ENCODE data around the gene SPATS2. TPM values are rescaled to one million over a fixed set of nuclear protein-coding genes. Genes with fewer than 3 reads are reported as not detected.

The SPATS2 gene
- total RNA-seq, 6 experiments from 2014 or later = 33.4 to 64.4 (median 50.9) TPM

GRCh38 chr12:49471557-49471956 is 104.3 kb downstream of the SPATS2 start:
- Mint-ChIP-seq H3K4me1 (ENCODE audit: low read depth) (peaks cover 11% of the 10 kb centered on the region), H3K4me3 (no peak overlapping the region), H3K36me3 (ENCODE audit: low read depth) (peaks cover 8% of the 10 kb centered on the region; the same call in 1 of the 2 replicates), H3K27ac (no peak overlapping the region), H3K9me3 (no peaks in the 10 kb centered on the region), H3K27me3 (ENCODE audit: insufficient read depth) (no peaks in the 10 kb centered on the region)
- no peak for DNase-seq
- TF ChIP-seq CTCF (IDR thresholded peaks at IDR 0.05) = no peak

GRCh38 chr12:49476091-49476490 is 108.8 kb downstream of the SPATS2 start:
- Mint-ChIP-seq H3K4me3 (no peak overlapping the region), H3K36me3 (ENCODE audit: low read depth) (peaks cover 9% of the 10 kb centered on the region; the same call in 1 of the 2 replicates), H3K4me1 (ENCODE audit: low read depth) (peaks cover 2% of the 10 kb centered on the region), H3K27ac (no peak overlapping the region), H3K9me3 (no peaks in the 10 kb centered on the region), H3K27me3 (ENCODE audit: insufficient read depth) (no peaks in the 10 kb centered on the region)
- no peak for DNase-seq
- no peak for TF ChIP-seq CTCF (IDR thresholded peaks at IDR 0.05)

GRCh38 chr12:49478949-49479664 is 111.8 kb downstream of the SPATS2 start:
- Mint-ChIP-seq H3K27ac (no peak overlapping the region), H3K36me3 (ENCODE audit: low read depth) (peaks cover 9% of the 10 kb centered on the region; the same call in 1 of the 2 replicates), H3K4me1 (ENCODE audit: low read depth) (peaks cover 26% of the 10 kb centered on the region), H3K4me3 (no peak overlapping the region), H3K9me3 (no peaks in the 10 kb centered on the region), H3K27me3 (ENCODE audit: insufficient read depth) (no peaks in the 10 kb centered on the region)
- TF ChIP-seq CTCF (IDR thresholded peaks at IDR 0.05) = no peak
- DNase-seq = no peak

- peak; percentile 15 for DNase-seq
- TF ChIP-seq CTCF (IDR thresholded peaks at IDR 0.05) = no peak
- H3K4me3 Mint-ChIP-seq = no peak overlapping the region; the same call in 1 of the 2 replicates
- H3K27ac Mint-ChIP-seq = peak overlapping the region; percentile 31; the same call in 1 of the 2 replicates
- no peaks in the 10 kb centered on the region for H3K9me3 Mint-ChIP-seq
- H3K4me1 Mint-ChIP-seq (ENCODE audit: low read depth) = peaks cover 35% of the 10 kb centered on the region
- no peaks in the 10 kb centered on the region for H3K36me3 Mint-ChIP-seq (ENCODE audit: low read depth)
- no peaks in the 10 kb centered on the region for H3K27me3 Mint-ChIP-seq (ENCODE audit: insufficient read depth)
Observed at GRCh38 chr12:49482095-49483051, 115.1 kb downstream of the SPATS2 start.

GRCh38 chr12:49483619-49484018 is 116.4 kb downstream of the SPATS2 start:
- Mint-ChIP-seq H3K36me3 (ENCODE audit: low read depth) (no peaks in the 10 kb centered on the region), H3K4me1 (ENCODE audit: low read depth) (peaks cover 40% of the 10 kb centered on the region), H3K27me3 (ENCODE audit: insufficient read depth) (no peaks in the 10 kb centered on the region), H3K9me3 (no peaks in the 10 kb centered on the region), H3K27ac (peak overlapping the region; percentile 35), H3K4me3 (0 out of 2 replicates have a peak overlapping the region, but pooled peaks have one; percentile 9)
- TF ChIP-seq CTCF (IDR thresholded peaks at IDR 0.05) = no peak
- DNase-seq = no peak
